Measurements from ENCODE around the gene IPO11. TPM values are rescaled to one million over a fixed set of nuclear protein-coding genes. Genes with fewer than 3 reads are reported as not detected.

The IPO11 gene
- total RNA-seq, 2 experiments from 2014 or later = 73.4 to 77.1 TPM

- Mint-ChIP-seq H3K4me1 (peaks cover 28% of the 10 kb centered on the region), H3K4me3 (no peak overlapping the region), H3K27me3 (no peaks in the 10 kb centered on the region), H3K9me3 (no peaks in the 10 kb centered on the region), H3K36me3 (peaks cover 15% of the 10 kb centered on the region), H3K27ac (no peak overlapping the region)
- DNase-seq = no peak
These were observed 6.0 kb downstream of the IPO11 start for GRCh38 chr5:62418462-62419076.

GRCh38 chr5:62419609-62420008 lies 7.0 kb downstream of the IPO11 start:
- peaks cover 21% of the 10 kb centered on the region for H3K4me1 Mint-ChIP-seq
- H3K4me3 Mint-ChIP-seq = no peak overlapping the region
- no peaks in the 10 kb centered on the region for H3K27me3 Mint-ChIP-seq
- H3K36me3 Mint-ChIP-seq = peaks cover 18% of the 10 kb centered on the region
- no peak overlapping the region for H3K27ac Mint-ChIP-seq
- no peak for DNase-seq
- H3K9me3 Mint-ChIP-seq = no peaks in the 10 kb centered on the region

- no peak for DNase-seq
- Mint-ChIP-seq H3K4me3 (no peak overlapping the region), H3K36me3 (peaks cover 15% of the 10 kb centered on the region), H3K27me3 (no peaks in the 10 kb centered on the region), H3K27ac (no peak overlapping the region), H3K9me3 (no peaks in the 10 kb centered on the region), H3K4me1 (peaks cover 17% of the 10 kb centered on the region)
These were observed 8.9 kb downstream of the IPO11 start for GRCh38 chr5:62421414-62421813.

- no peak for DNase-seq
- Mint-ChIP-seq H3K27me3 (no peaks in the 10 kb centered on the region), H3K9me3 (no peaks in the 10 kb centered on the region), H3K4me3 (no peak overlapping the region), H3K4me1 (peaks cover 16% of the 10 kb centered on the region), H3K36me3 (peaks cover 10% of the 10 kb centered on the region), H3K27ac (no peak overlapping the region)
These were observed 12.2 kb downstream of the IPO11 start for GRCh38 chr5:62424763-62425162.

GRCh38 chr5:62431735-62432620 lies 19.4 kb downstream of the IPO11 start:
- no peaks in the 10 kb centered on the region for H3K27me3 Mint-ChIP-seq
- H3K4me3 Mint-ChIP-seq = no peak overlapping the region
- H3K4me1 Mint-ChIP-seq = peaks cover 23% of the 10 kb centered on the region
- no peaks in the 10 kb centered on the region for H3K9me3 Mint-ChIP-seq
- no peak for DNase-seq
- H3K36me3 Mint-ChIP-seq = peaks cover 2% of the 10 kb centered on the region
- H3K27ac Mint-ChIP-seq = no peak overlapping the region

GRCh38 chr5:62432621-62433064 lies 20.1 kb downstream of the IPO11 start:
- H3K27ac Mint-ChIP-seq = no peak overlapping the region

GRCh38 chr5:62448528-62448927 lies 36.0 kb downstream of the IPO11 start:
- Mint-ChIP-seq H3K27ac (no peak overlapping the region), H3K27me3 (no peaks in the 10 kb centered on the region), H3K4me3 (no peak overlapping the region), H3K9me3 (no peaks in the 10 kb centered on the region), H3K36me3 (peaks cover 14% of the 10 kb centered on the region), H3K4me1 (no peaks in the 10 kb centered on the region)
- DNase-seq = no peak

More at GRCh38 chr5:62432621-62433064, 20.1 kb downstream of the IPO11 start:
- Mint-ChIP-seq H3K36me3 (peaks cover 2% of the 10 kb centered on the region), H3K4me3 (no peak overlapping the region), H3K27me3 (no peaks in the 10 kb centered on the region), H3K4me1 (peaks cover 22% of the 10 kb centered on the region), H3K9me3 (no peaks in the 10 kb centered on the region)
- no peak for DNase-seq

GRCh38 chr5:62450259-62450658 lies 37.7 kb downstream of the IPO11 start:
- H3K27me3 Mint-ChIP-seq = no peaks in the 10 kb centered on the region
- no peaks in the 10 kb centered on the region for H3K9me3 Mint-ChIP-seq
- no peak for DNase-seq
- no peak overlapping the region for H3K4me3 Mint-ChIP-seq
- H3K27ac Mint-ChIP-seq = no peak overlapping the region
- H3K4me1 Mint-ChIP-seq = no peaks in the 10 kb centered on the region
- peaks cover 20% of the 10 kb centered on the region for H3K36me3 Mint-ChIP-seq

GRCh38 chr5:62457071-62457470 lies 44.5 kb downstream of the IPO11 start:
- Mint-ChIP-seq H3K36me3 (peaks cover 9% of the 10 kb centered on the region), H3K27ac (no peak overlapping the region), H3K9me3 (no peaks in the 10 kb centered on the region), H3K4me3 (no peak overlapping the region), H3K27me3 (no peaks in the 10 kb centered on the region), H3K4me1 (peaks cover 4% of the 10 kb centered on the region)
- DNase-seq = no peak

GRCh38 chr5:62460578-62460983 lies 48.0 kb downstream of the IPO11 start:
- Mint-ChIP-seq H3K36me3 (peaks cover 1% of the 10 kb centered on the region), H3K4me3 (no peak overlapping the region), H3K27ac (no peak overlapping the region), H3K4me1 (peaks cover 4% of the 10 kb centered on the region), H3K9me3 (no peaks in the 10 kb centered on the region), H3K27me3 (no peaks in the 10 kb centered on the region)
- no peak for DNase-seq

- Mint-ChIP-seq H3K9me3 (no peaks in the 10 kb centered on the region), H3K27ac (no peak overlapping the region), H3K36me3 (peaks cover 1% of the 10 kb centered on the region), H3K4me3 (no peak overlapping the region), H3K27me3 (no peaks in the 10 kb centered on the region), H3K4me1 (peaks cover 7% of the 10 kb centered on the region)
- no peak for DNase-seq
These were observed 49.0 kb downstream of the IPO11 start for GRCh38 chr5:62461561-62461960.

- no peak overlapping the region for H3K4me3 Mint-ChIP-seq
- H3K27me3 Mint-ChIP-seq = no peaks in the 10 kb centered on the region
- H3K27ac Mint-ChIP-seq = no peak overlapping the region
- peaks cover 9% of the 10 kb centered on the region for H3K36me3 Mint-ChIP-seq
- H3K4me1 Mint-ChIP-seq = peaks cover 3% of the 10 kb centered on the region
- H3K9me3 Mint-ChIP-seq = no peaks in the 10 kb centered on the region
- DNase-seq = no peak
These were observed 53.7 kb downstream of the IPO11 start for GRCh38 chr5:62465985-62466925.

GRCh38 chr5:62473209-62473608 lies 60.6 kb downstream of the IPO11 start:
- Mint-ChIP-seq H3K27me3 (no peaks in the 10 kb centered on the region), H3K4me3 (no peak overlapping the region), H3K36me3 (peaks cover 17% of the 10 kb centered on the region), H3K9me3 (no peaks in the 10 kb centered on the region), H3K4me1 (peaks cover 2% of the 10 kb centered on the region), H3K27ac (no peak overlapping the region)
- DNase-seq = no peak

- H3K36me3 Mint-ChIP-seq = peaks cover 32% of the 10 kb centered on the region
- H3K27ac Mint-ChIP-seq = no peak overlapping the region
- peaks cover 4% of the 10 kb centered on the region for H3K9me3 Mint-ChIP-seq
- no peak overlapping the region for H3K4me3 Mint-ChIP-seq
- no peak for DNase-seq
- H3K27me3 Mint-ChIP-seq = no peaks in the 10 kb centered on the region
- H3K4me1 Mint-ChIP-seq = peaks cover 2% of the 10 kb centered on the region
These were observed 62.5 kb downstream of the IPO11 start for GRCh38 chr5:62475072-62475471.

GRCh38 chr5:62477801-62478200 lies 65.2 kb downstream of the IPO11 start:
- H3K27ac Mint-ChIP-seq = no peak overlapping the region
- H3K4me1 Mint-ChIP-seq = peaks cover 5% of the 10 kb centered on the region
- H3K4me3 Mint-ChIP-seq = no peak overlapping the region
- DNase-seq = no peak
- H3K36me3 Mint-ChIP-seq = peaks cover 40% of the 10 kb centered on the region
- H3K27me3 Mint-ChIP-seq = no peaks in the 10 kb centered on the region
- H3K9me3 Mint-ChIP-seq = peaks cover 4% of the 10 kb centered on the region
